Gastrocnemius medialis (tissue), 4 donors: Measurements from ENCODE around the gene ASIC1.

Experiments
- POLR2A ChIP-seq, 2 donors: fragments of 450-650 bp; IDR thresholded peaks; one replicate each; pipeline ENCODE4 v1.6.1; 2017; ENCODE audit warnings: antibody characterized with exemption in 2 of 2, mild to moderate bottlenecking in 2 of 2, moderate library complexity in 2 of 2
- TF ChIP-seq, protein P1 (sequence below), 5 experiments: fragments of 450-650 bp in 3 of 5; fragments of 200-600 bp in 2 of 5; sonication (generic) in 2 of 5; IDR thresholded peaks in 4 of 5; conservative IDR thresholded peaks in 1 of 5; 1 replicate in 4 of 5; 2 replicates in 1 of 5; pipeline ENCODE4 v1.5.1; 2016 to 2019; ENCODE audit warnings: antibody characterized with exemption in 5 of 5, mild to moderate bottlenecking in 3 of 5, moderate library complexity in 3 of 5

GRCh38 chr12:50014342-50014741, 43.1 kb upstream of the ASIC1 start:
- TF ChIP-seq, protein P1, sequence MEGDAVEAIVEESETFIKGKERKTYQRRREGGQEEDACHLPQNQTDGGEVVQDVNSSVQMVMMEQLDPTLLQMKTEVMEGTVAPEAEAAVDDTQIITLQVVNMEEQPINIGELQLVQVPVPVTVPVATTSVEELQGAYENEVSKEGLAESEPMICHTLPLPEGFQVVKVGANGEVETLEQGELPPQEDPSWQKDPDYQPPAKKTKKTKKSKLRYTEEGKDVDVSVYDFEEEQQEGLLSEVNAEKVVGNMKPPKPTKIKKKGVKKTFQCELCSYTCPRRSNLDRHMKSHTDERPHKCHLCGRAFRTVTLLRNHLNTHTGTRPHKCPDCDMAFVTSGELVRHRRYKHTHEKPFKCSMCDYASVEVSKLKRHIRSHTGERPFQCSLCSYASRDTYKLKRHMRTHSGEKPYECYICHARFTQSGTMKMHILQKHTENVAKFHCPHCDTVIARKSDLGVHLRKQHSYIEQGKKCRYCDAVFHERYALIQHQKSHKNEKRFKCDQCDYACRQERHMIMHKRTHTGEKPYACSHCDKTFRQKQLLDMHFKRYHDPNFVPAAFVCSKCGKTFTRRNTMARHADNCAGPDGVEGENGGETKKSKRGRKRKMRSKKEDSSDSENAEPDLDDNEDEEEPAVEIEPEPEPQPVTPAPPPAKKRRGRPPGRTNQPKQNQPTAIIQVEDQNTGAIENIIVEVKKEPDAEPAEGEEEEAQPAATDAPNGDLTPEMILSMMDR (IDR thresholded peaks at IDR 0.05 in 4 of 5, conservative IDR thresholded peaks at IDR 0.05 in 1 of 5) = no peak
- no peak for TF ChIP-seq POLR2A (IDR thresholded peaks at IDR 0.05)
